ENCODE measurements around the gene KDM8.
"Not testable (repeated sequence)": the region's sequence is repeated elsewhere in the genome, so short reads cannot be mapped to it uniquely, and the experiment has no call there.

KDM8 gene

DNA sequence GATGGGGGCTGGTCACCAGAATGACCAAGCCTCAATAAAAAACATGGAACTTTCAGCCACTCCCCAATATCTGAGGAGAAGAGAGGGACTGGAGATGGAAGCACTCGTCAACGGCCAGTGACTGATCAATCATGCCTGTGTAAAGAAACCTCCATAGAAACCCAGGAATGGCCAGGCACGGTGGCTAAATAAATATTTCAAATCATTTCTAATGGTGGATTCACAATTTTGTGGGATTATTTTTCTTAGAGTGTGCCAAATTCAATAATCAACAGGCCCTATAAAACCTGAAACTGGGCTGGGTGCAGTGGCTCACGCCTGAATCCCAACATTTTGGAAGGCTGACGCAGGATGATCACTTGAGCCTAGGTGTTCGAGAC, 48.9 kb downstream of the KDM8 start:
- no peaks in the 10 kb centered on the region for H3K27me3 ChIP-seq (ENCODE audit: insufficient read depth, low read length)
- H3K4me1 ChIP-seq (ENCODE audit: insufficient read depth, low read length), result no peaks in the 10 kb centered on the region
- 0 out of 2 replicates have a peak, but pooled peaks cover 4% of the 10 kb centered on the region for H3K36me3 ChIP-seq (ENCODE audit: insufficient read depth, low read depth, low read length)
- H3K27ac ChIP-seq (ENCODE audit: low read length), result no peak overlapping the region
- no peaks in the 10 kb centered on the region for H3K9me3 ChIP-seq (ENCODE audit: insufficient read depth, low read depth, low read length)
- no peak overlapping the region for H3K4me3 ChIP-seq (ENCODE audit: low read length)
- no peak overlapping the region for H3K9ac ChIP-seq (ENCODE audit: low read depth, low read length)

DNA sequence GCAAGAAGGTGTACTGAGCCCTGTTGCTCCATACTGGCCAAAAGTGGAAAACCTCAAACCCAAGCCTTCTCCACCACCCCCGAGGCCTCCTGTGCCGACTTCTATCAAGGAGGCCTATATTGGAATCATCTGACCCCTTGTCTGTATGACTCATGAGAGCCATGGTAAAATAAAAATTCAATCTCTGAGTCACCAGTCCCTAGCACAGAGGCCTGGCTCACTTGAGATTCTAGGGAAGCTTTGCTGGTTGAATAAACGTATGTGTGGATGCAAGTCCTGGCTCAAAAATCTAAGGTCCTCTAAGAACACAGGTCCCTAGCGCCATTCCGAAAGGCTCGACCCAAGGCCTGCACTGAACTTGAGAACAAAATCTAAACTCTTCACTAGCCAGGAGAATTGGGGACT, 50.2 kb downstream of the KDM8 start:
- no peaks in the 10 kb centered on the region for H3K9me3 ChIP-seq (ENCODE audit: insufficient read depth, low read depth, low read length)
- 0 out of 2 replicates have a peak, but pooled peaks cover 4% of the 10 kb centered on the region for H3K36me3 ChIP-seq (ENCODE audit: insufficient read depth, low read depth, low read length)
- no peak overlapping the region for H3K9ac ChIP-seq (ENCODE audit: low read depth, low read length)
- 0 out of 2 replicates have a peak, but pooled peaks cover 5% of the 10 kb centered on the region for H3K4me1 ChIP-seq (ENCODE audit: insufficient read depth, low read length)
- H3K27ac ChIP-seq (ENCODE audit: low read length), result no peak overlapping the region
- H3K27me3 ChIP-seq (ENCODE audit: insufficient read depth, low read length), result no peaks in the 10 kb centered on the region
- no peak overlapping the region for H3K4me3 ChIP-seq (ENCODE audit: low read length)

- no peak overlapping the region for H3K27ac ChIP-seq (ENCODE audit: low read length)
- no peak overlapping the region for H3K9ac ChIP-seq (ENCODE audit: low read depth, low read length)
These were observed 51.0 kb downstream of the KDM8 start for GRCh38 chr16:27254262-27254811.

DNA sequence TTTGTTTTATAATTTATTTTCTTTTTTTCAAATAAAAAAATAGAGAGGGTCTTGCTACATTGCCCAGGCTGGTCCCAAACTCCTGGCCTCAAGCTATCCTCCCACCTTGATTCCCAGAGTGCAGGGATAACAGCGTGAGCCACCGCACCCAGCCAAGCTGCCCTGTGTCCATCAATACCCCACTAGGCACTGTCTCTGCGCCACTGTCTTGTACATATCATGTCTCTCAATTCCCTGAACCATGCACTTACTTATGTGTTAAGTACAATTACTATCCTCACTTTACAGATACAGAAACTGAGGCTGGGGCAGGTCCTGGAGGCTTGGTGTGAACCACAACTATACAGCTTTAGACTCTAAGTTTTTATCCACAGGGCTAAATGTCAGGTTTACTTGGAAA, 53.5 kb downstream of the KDM8 start:
- no peaks in the 10 kb centered on the region for H3K27me3 ChIP-seq (ENCODE audit: insufficient read depth, low read length)
- H3K27ac ChIP-seq (ENCODE audit: low read length), result no peak overlapping the region
- H3K9me3 ChIP-seq (ENCODE audit: insufficient read depth, low read depth, low read length), result no peaks in the 10 kb centered on the region
- H3K4me3 ChIP-seq (ENCODE audit: low read length), result no peak overlapping the region
- H3K36me3 ChIP-seq (ENCODE audit: insufficient read depth, low read depth, low read length), result 0 out of 2 replicates have a peak, but pooled peaks cover 4% of the 10 kb centered on the region
- H3K4me1 ChIP-seq (ENCODE audit: insufficient read depth, low read length), result peaks cover 5% of the 10 kb centered on the region; the same call in 1 of the 2 replicates
- no peak overlapping the region for H3K9ac ChIP-seq (ENCODE audit: low read depth, low read length)

More at GRCh38 chr16:27254262-27254811, 51.0 kb downstream of the KDM8 start:
- 0 out of 2 replicates have a peak, but pooled peaks cover 4% of the 10 kb centered on the region for H3K36me3 ChIP-seq (ENCODE audit: insufficient read depth, low read depth, low read length)
- peaks cover 5% of the 10 kb centered on the region; the same call in 1 of the 2 replicates for H3K4me1 ChIP-seq (ENCODE audit: insufficient read depth, low read length)
- H3K27me3 ChIP-seq (ENCODE audit: insufficient read depth, low read length), result no peaks in the 10 kb centered on the region
- H3K9me3 ChIP-seq (ENCODE audit: insufficient read depth, low read depth, low read length), result no peaks in the 10 kb centered on the region
- no peak overlapping the region for H3K4me3 ChIP-seq (ENCODE audit: low read length)

DNA sequence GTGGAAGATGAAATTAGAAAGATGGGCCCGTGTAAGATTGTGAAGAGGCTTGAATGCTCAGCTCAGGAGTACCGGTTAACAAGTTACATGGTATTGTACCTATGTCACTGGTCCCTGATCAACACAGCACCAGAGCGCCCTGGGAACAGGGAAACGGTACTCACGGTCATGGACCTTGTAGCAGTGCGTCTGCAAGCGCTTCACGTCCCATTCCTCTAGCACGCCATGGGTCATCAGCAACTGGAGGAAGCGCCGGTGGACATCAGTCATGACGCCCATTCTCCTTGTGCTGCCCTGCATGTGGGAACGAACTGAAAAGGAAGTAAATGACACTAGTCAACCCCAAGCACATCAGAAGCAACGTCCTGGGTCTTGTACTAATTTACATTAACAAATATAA, 53.9 kb downstream of the KDM8 start:
- Histone ChIP-seq H3K4me1 (ENCODE audit: insufficient read depth, low read length) (peaks cover 5% of the 10 kb centered on the region; the same call in 1 of the 2 replicates), H3K9ac (ENCODE audit: low read depth, low read length) (no peak overlapping the region), H3K36me3 (ENCODE audit: insufficient read depth, low read depth, low read length) (0 out of 2 replicates have a peak, but pooled peaks cover 4% of the 10 kb centered on the region), H3K27me3 (ENCODE audit: insufficient read depth, low read length) (no peaks in the 10 kb centered on the region), H3K27ac (ENCODE audit: low read length) (no peak overlapping the region), H3K9me3 (ENCODE audit: insufficient read depth, low read depth, low read length) (no peaks in the 10 kb centered on the region), H3K4me3 (ENCODE audit: low read length) (no peak overlapping the region)

GRCh38 chr16:27258241-27258734, 55.0 kb downstream of the KDM8 start:
- H3K4me1 ChIP-seq (ENCODE audit: insufficient read depth, low read length), result peaks cover 5% of the 10 kb centered on the region; the same call in 1 of the 2 replicates
- no peak overlapping the region for H3K4me3 ChIP-seq (ENCODE audit: low read length)
- no peaks in the 10 kb centered on the region for H3K9me3 ChIP-seq (ENCODE audit: insufficient read depth, low read depth, low read length)
- H3K9ac ChIP-seq (ENCODE audit: low read depth, low read length), result no peak overlapping the region
- 0 out of 2 replicates have a peak, but pooled peaks cover 4% of the 10 kb centered on the region for H3K36me3 ChIP-seq (ENCODE audit: insufficient read depth, low read depth, low read length)
- H3K27me3 ChIP-seq (ENCODE audit: insufficient read depth, low read length), result no peaks in the 10 kb centered on the region
- H3K27ac ChIP-seq (ENCODE audit: low read length), result no peak overlapping the region

GRCh38 chr16:27259710-27260109, 56.4 kb downstream of the KDM8 start:
- Histone ChIP-seq H3K4me3 (ENCODE audit: low read length) (no peak overlapping the region), H3K36me3 (ENCODE audit: insufficient read depth, low read depth, low read length) (0 out of 2 replicates have a peak, but pooled peaks cover 4% of the 10 kb centered on the region)

DNA sequence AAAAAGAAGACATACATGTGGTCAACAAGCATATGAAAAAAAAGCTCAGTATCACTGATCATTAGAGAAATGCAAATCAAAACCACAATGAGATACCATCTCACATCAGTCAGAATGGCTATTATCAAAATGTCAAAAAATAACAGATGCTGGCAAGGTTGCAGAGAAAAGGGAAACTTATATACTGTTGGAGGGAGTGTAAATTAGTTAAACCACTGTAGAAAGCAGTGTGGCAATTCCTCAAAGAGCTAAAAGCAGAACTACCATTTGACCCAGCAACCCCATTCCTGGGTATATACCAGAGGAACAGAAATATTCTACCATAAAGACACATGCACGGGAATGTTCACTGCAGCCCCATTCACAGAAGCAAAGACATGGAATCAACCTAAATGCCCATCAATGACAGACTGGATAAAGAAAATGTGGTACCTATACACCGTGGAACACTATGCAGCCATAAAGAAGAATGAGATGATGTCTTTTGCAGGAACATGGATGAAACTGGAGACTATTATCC, 59.6 kb downstream of the KDM8 start:
- H3K9ac ChIP-seq (ENCODE audit: low read depth, low read length); H3K27ac ChIP-seq (ENCODE audit: low read length); H3K4me1 ChIP-seq (ENCODE audit: insufficient read depth, low read length); H3K4me3 ChIP-seq (ENCODE audit: low read length); H3K27me3 ChIP-seq (ENCODE audit: insufficient read depth, low read length); H3K9me3 ChIP-seq (ENCODE audit: insufficient read depth, low read depth, low read length); H3K36me3 ChIP-seq (ENCODE audit: insufficient read depth, low read depth, low read length): not testable (repeated sequence)

More at GRCh38 chr16:27259710-27260109, 56.4 kb downstream of the KDM8 start:
- H3K4me1 ChIP-seq (ENCODE audit: insufficient read depth, low read length), result peaks cover 5% of the 10 kb centered on the region; the same call in 1 of the 2 replicates
- H3K27ac ChIP-seq (ENCODE audit: low read length), result no peak overlapping the region
- no peaks in the 10 kb centered on the region for H3K9me3 ChIP-seq (ENCODE audit: insufficient read depth, low read depth, low read length)
- no peaks in the 10 kb centered on the region for H3K27me3 ChIP-seq (ENCODE audit: insufficient read depth, low read length)
- H3K9ac ChIP-seq (ENCODE audit: low read depth, low read length), result no peak overlapping the region

DNA sequence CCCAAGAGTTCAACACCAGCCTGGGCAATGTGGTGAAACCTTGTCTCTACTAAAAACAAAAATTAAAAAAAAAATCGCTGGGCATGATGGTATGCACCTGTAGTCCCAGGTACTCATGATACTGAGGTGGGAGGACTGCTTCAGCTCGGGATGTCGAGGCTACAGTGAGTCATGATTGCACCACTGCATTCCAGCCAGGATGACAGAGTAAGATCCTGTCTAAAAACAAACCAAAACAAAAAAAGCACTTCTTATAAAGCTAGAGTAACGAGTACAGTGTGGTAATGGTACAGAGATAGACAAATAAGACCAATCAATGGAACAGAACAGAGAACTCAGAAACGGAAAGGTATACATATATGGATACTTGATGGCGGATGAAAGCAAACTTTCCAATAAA, 60.8 kb downstream of the KDM8 start:
- H3K9ac ChIP-seq (ENCODE audit: low read depth, low read length), result no peak overlapping the region
- no peak overlapping the region for H3K27ac ChIP-seq (ENCODE audit: low read length)
- H3K9me3 ChIP-seq (ENCODE audit: insufficient read depth, low read depth, low read length), result no peaks in the 10 kb centered on the region
- no peaks in the 10 kb centered on the region; the same call in 1 of the 2 replicates for H3K4me1 ChIP-seq (ENCODE audit: insufficient read depth, low read length)
- H3K4me3 ChIP-seq (ENCODE audit: low read length), result no peak overlapping the region
- H3K27me3 ChIP-seq (ENCODE audit: insufficient read depth, low read length), result no peaks in the 10 kb centered on the region
- no peaks in the 10 kb centered on the region for H3K36me3 ChIP-seq (ENCODE audit: insufficient read depth, low read depth, low read length)

DNA sequence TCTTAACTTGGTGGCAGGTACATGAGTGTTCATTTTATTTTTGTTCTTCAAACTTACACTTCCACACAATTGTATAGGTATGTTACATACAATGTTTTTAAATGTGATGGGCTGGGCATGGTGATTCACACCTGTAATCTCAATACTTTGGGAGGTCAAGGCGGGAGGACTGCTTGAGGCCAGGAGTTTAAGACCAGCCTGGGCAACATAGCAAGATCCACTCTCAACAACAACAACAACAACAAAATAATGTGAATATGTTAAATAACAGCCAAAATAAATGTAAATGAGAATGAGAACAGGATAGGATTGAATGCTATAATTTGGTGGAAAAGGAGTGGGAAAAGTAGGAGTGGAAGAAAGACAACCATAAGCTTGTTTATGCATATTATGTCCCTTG, 62.7 kb downstream of the KDM8 start:
- Histone ChIP-seq H3K4me1 (ENCODE audit: insufficient read depth, low read length) (no peaks in the 10 kb centered on the region), H3K27ac (ENCODE audit: low read length) (no peak overlapping the region), H3K9me3 (ENCODE audit: insufficient read depth, low read depth, low read length) (no peaks in the 10 kb centered on the region), H3K9ac (ENCODE audit: low read depth, low read length) (no peak overlapping the region), H3K36me3 (ENCODE audit: insufficient read depth, low read depth, low read length) (no peaks in the 10 kb centered on the region), H3K4me3 (ENCODE audit: low read length) (no peak overlapping the region), H3K27me3 (ENCODE audit: insufficient read depth, low read length) (no peaks in the 10 kb centered on the region)

- Histone ChIP-seq H3K9ac (ENCODE audit: low read depth, low read length) (no peak overlapping the region), H3K36me3 (ENCODE audit: insufficient read depth, low read depth, low read length) (no peaks in the 10 kb centered on the region), H3K27me3 (ENCODE audit: insufficient read depth, low read length) (no peaks in the 10 kb centered on the region), H3K4me1 (ENCODE audit: insufficient read depth, low read length) (peaks cover 7% of the 10 kb centered on the region; the same call in 1 of the 2 replicates), H3K9me3 (ENCODE audit: insufficient read depth, low read depth, low read length) (no peaks in the 10 kb centered on the region), H3K4me3 (ENCODE audit: low read length) (no peak overlapping the region), H3K27ac (ENCODE audit: low read length) (no peak overlapping the region)
These were observed 63.8 kb downstream of the KDM8 start for GRCh38 chr16:27267037-27267677.

Measured in iPS-20b (cell line).